GM18502 (cell line): Measurements from ENCODE around the gene ALG11.

ENCODE experiments used
- ATAC-seq: cut with Tn5 transposase; IDR thresholded peaks from one replicate; pipeline ENCODE4 v1.9.1; 2021; ENCODE audit warnings: mild to moderate bottlenecking; ENCODE audit not compliant: unreplicated experiment, poor library complexity

ALG11 gene

GRCh38 chr13:51997186-51997585 lies 15.0 kb upstream of the ALG11 start:
- ATAC-seq = no peak

GRCh38 chr13:51997641-51998330 lies 14.4 kb upstream of the ALG11 start:
- no peak for ATAC-seq

GRCh38 chr13:51998723-51999509 lies 13.3 kb upstream of the ALG11 start:
- ATAC-seq = no peak

- no peak for ATAC-seq
Measured at GRCh38 chr13:51999510-51999911, 12.7 kb upstream of the ALG11 start.

GRCh38 chr13:51999921-52000320 lies 12.3 kb upstream of the ALG11 start:
- ATAC-seq = no peak

DNA sequence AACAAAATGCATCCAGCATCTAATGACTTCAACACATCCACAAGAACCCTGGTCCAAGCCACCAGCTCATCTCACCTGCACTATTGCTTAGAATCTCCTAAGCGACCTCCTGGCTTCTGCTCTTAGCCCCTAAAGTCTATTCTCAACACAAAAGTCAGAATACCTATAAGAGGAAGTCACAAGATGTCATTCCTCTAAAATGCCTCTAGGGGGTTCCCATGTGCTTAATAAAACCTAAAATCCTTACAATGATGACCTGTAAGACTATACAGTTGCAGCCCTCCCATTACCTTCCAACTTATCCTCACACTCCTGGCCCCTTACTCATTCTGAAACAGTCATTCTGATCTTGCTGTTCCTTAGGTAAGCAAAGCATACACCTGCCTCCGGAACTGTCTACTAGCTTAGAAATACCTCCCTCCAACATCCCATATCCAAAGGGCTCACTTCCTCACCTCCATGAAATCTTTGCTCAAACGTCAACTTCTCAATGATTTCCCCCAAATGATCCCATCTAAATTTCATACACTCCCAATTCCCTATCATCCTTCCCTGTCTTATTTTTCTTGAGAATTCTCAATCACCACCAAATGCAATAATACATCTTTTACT lies 11.0 kb upstream of the ALG11 start:
- ATAC-seq = peak; percentile 83

DNA sequence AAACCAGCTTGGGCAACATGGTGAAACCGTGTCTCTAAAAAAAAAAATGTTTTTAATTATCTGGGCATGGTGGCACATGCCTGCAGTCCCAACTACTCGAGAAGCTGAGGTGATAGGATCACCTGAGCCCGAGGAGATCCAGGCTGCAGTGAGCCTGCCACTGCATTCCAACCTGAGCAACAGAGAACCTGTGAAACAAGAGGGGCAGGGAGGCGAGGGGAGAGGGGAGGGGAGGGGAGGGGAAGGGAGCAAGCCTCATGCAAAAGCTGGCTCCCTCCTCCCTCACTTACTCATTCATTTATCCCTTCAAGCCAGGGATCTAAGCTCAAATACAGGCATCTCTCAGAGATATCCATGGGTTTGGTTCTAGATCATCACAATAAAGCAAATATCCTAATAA lies 9.8 kb upstream of the ALG11 start:
- no peak for ATAC-seq

GRCh38 chr13:52003541-52003940 lies 8.7 kb upstream of the ALG11 start:
- ATAC-seq = no peak

- no peak for ATAC-seq
Measured at GRCh38 chr13:52004511-52005170, 7.6 kb upstream of the ALG11 start.

DNA sequence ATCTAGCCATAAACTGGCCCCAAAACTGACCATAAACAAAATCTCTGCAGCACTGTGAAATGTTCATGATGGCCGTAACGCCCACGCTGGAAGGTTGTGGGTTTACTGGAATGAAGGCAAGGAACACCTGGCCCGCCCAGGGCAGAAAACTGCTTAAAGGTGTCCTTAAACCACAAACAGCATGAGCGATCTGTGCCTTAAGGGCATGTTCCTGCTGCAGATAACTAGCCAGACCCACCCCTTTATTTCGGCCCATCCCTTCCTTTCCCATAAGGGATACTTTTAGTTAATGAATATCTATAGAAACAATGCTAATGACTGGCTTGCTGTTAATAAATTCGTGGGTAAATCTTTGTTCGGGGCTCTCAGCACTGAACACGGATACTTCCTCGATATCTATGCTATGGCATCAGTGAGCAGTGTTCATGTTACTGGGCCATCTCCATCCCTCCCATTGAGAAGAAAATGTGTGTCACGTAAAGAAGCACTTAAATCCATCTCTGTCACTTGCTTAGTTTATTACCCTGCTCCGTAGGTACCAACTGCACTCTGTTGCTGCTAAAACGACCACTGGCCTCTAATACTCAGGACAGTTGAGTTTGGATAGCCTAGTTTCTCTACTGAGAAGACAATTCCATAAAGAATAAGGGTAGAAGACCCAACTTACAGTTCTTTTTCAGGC lies 6.2 kb upstream of the ALG11 start:
- no peak for ATAC-seq

GRCh38 chr13:52006523-52007245 lies 5.5 kb upstream of the ALG11 start:
- no peak for ATAC-seq

DNA sequence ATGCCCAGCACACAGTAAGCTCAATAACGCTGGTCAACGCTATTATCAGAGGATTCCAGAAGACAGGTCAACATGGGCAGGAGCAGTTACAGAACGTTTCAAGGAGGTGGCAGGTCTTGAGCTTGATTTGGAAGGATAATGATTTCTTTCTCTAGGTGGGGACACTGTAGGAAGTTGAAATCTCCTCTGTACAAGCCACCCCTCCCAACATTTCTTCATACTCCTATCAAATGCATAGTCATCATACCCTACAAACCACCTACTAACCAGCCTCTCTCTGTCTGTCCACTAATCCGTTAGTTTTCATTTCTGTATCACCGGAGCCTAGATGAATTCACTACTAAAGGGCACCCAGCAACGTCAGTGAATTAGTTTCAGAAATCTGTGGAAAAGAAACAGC lies 2.3 kb upstream of the ALG11 start:
- ATAC-seq = no peak

DNA sequence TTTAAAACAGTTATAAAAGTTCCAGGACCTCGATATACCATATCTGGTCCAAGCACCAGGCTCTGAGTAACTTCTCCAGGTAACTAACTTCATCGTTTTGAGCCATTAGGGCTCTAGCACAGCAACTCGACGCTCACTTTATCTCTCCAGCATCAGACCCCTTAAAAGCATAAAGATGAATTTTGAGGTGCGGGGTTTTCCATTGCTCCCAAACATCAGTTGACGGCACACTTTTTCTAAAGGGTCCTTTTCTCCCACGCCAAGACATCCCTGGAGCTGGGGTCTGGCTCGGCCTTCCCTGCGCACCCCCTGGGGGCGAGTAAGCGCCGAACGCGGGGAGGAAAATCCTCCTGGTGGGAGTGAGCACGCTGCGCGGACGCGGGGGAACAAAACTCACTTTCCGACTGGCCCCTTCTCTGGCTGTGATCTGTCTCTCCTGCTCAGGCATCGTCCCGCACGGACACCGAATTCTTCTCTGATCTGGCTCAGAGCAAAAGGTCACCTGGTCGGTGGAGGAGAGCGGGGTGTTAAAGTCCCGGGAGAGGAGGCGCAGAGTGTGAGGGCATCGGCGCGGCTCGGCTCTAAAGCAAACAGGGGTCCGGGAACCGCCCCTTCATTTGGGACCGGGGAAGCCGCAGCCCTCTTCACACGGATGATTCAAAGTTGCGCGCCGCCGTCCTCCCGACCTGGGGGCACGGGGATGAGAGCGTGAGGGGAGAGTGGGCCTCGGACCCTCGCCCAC lies 1.1 kb upstream of the ALG11 start, which contains the start of gene ATP7B:
TSS of gene ATP7B (minus strand) at position 561 of the 742 bp plus-strand sequence. CDS start at position 448, 113 bp downstream.
- ATAC-seq = peak; percentile 10

GRCh38 chr13:52012512-52012836 lies 276 bp downstream of the ALG11 start:
- peak; percentile 0 for ATAC-seq

GRCh38 chr13:52016296-52016695 lies 4.1 kb downstream of the ALG11 start:
- no peak for ATAC-seq

DNA sequence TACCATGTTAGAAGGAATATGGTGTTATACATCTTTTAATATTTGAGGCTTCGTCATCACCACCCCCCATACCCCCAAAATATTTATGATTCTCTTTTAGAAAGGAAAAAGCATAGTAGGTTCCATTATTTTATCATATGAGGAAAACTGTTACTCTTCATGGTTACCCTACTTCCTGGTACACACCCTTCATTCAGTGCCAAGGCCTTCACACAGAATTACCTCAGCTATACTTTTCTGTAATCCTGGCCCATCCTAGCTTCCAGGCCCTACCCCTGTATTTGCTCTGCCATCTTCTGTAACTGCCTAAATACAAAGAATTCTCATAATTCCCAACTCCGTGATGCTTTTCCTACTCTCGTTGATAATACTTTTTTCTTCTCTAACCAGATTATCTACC lies 8.0 kb downstream of the ALG11 start:
- ATAC-seq = no peak

- ATAC-seq = no peak
Measured at GRCh38 chr13:52022356-52022755, 10.2 kb downstream of the ALG11 start.

GRCh38 chr13:52024481-52024880 lies 12.3 kb downstream of the ALG11 start, which contains the start of gene UTP14C:
UTP14C (plus strand) TSS chr13:52024691; CDS start chr13:52028805, 4,114 bp downstream.
- ATAC-seq = no peak
